GM23338 (cell line): ENCODE data around the gene VPS54. TPM values are rescaled to one million over a fixed set of nuclear protein-coding genes. Genes with fewer than 3 reads are reported as not detected.
A peak's percentile ranks its signal among the peaks of the same experiment; 100 is the strongest.

Experiments used
- ATAC-seq: fragments of 200-7000 bp; cut with Tn5 transposase; 3 replicates; pipeline ENCODE4 v1.9.1; 2020
- DNase-seq: peaks from one replicate; pipeline ENCODE4 v3.0.0-alpha.2; 2015; ENCODE audit warnings: low spot score
- H2AFZ ChIP-seq: fragments of 200-600 bp; sonication (generic); 2 replicates; pipeline ENCODE4 v1.8.0; 2016; ENCODE audit warnings: antibody characterized with exemption, mild to moderate bottlenecking, moderate library complexity
- H3F3A ChIP-seq: fragments of 200-600 bp; sonication (generic); replicated peaks from 2 replicates; pipeline ENCODE4 v1.8.0; 2017; ENCODE audit warnings: antibody characterized with exemption, mixed run types, low read depth
- H3K27ac ChIP-seq: fragments of 200-600 bp; sonication (generic); 2 replicates; pipeline ENCODE4 v1.6.1; 2016; ENCODE audit warnings: low read depth
- H3K27me3 ChIP-seq: fragments of 200-600 bp; sonication (generic); 2 replicates; pipeline ENCODE4 v1.8.0; 2016; ENCODE audit warnings: mild to moderate bottlenecking, mixed run types, moderate library complexity; ENCODE audit not compliant: insufficient read depth
- H3K36me3 ChIP-seq: fragments of 200-600 bp; sonication (generic); 2 replicates; pipeline ENCODE4 v1.8.0; 2016; ENCODE audit warnings: mild to moderate bottlenecking; ENCODE audit not compliant: insufficient read depth
- H3K4me1 ChIP-seq: fragments of 200-600 bp; sonication (generic); 2 replicates; pipeline ENCODE4 v1.8.0; 2016; ENCODE audit warnings: mild to moderate bottlenecking, moderate library complexity; ENCODE audit not compliant: insufficient read depth
- H3K4me2 ChIP-seq: fragments of 200-600 bp; sonication (generic); 2 replicates; pipeline ENCODE4 v1.7.1; 2017; ENCODE audit warnings: mixed run types
- H3K4me3 ChIP-seq: fragments of 200-600 bp; sonication (generic); 2 replicates; pipeline ENCODE4 v1.6.1; 2016; ENCODE audit warnings: mixed run types
- H3K79me2 ChIP-seq: fragments of 200-600 bp; sonication (generic); replicated peaks from 2 replicates; pipeline ENCODE4 v1.8.0; 2017; ENCODE audit warnings: mild to moderate bottlenecking; ENCODE audit not compliant: insufficient read depth
- H3K9me2 ChIP-seq: fragments of 200-600 bp; sonication (generic); 2 replicates; pipeline ENCODE4 v1.8.0; 2017; ENCODE audit not compliant: insufficient read depth
- H4K20me1 ChIP-seq: fragments of 200-600 bp; sonication (generic); replicated peaks from 2 replicates; pipeline ENCODE4 v1.8.0; 2017; ENCODE audit warnings: mild to moderate bottlenecking; ENCODE audit not compliant: insufficient read depth
- H3K27ac Mint-ChIP-seq: 2 replicates; pipeline ENCODE4 v1.8.0; 2020; ENCODE audit warnings: inconsistent platforms, mild to moderate bottlenecking, moderate library complexity, mixed read lengths
- H3K27me3 Mint-ChIP-seq: 3 replicates; pipeline ENCODE4 v1.8.0; 2022; ENCODE audit warnings: low read depth, mild to moderate bottlenecking, moderate library complexity, mixed read lengths, inconsistent platforms; ENCODE audit not compliant: insufficient read depth, poor library complexity
- H3K36me3 Mint-ChIP-seq: 3 replicates; pipeline ENCODE4 v1.8.0; 2021; ENCODE audit warnings: low read depth, mild to moderate bottlenecking, inconsistent platforms, moderate library complexity, mixed read lengths
- H3K4me1 Mint-ChIP-seq: 3 replicates; pipeline ENCODE4 v1.8.0; 2020; ENCODE audit warnings: mild to moderate bottlenecking, inconsistent platforms, mixed read lengths
- H3K4me3 Mint-ChIP-seq: 3 replicates; pipeline ENCODE4 v1.8.0; 2021; ENCODE audit warnings: moderate library complexity, mild to moderate bottlenecking, inconsistent platforms, mixed read lengths
- H3K9me3 Mint-ChIP-seq: 3 replicates; pipeline ENCODE4 v1.8.0; 2020; ENCODE audit warnings: moderate library complexity, mild to moderate bottlenecking, inconsistent platforms, mixed read lengths
- CREB1 ChIP-seq: fragments of 250-450 bp; sonication (Bioruptor Pico); IDR thresholded peaks from 2 replicates; pipeline ENCODE4 v1.5.0; 2020; ENCODE audit warnings: low read depth, mild to moderate bottlenecking, moderate library complexity
- CTCF ChIP-seq, 2 experiments: fragments of 200-600 bp in 1 of 2; sonication (generic) in 1 of 2; conservative IDR thresholded peaks; 2 replicates each; pipeline versions ENCODE4 v1.5.1 to v1.6.1; 2016 to 2017; ENCODE audit warnings: antibody characterized with exemption in 2 of 2, low read depth in 2 of 2, mild to moderate bottlenecking in 2 of 2, moderate library complexity in 1 of 2
- ETS1 ChIP-seq: IDR thresholded peaks from 2 replicates; pipeline ENCODE4 v1.6.1; 2016; ENCODE audit warnings: antibody characterized with exemption
- EZH2phosphoT487 ChIP-seq: fragments of 200-600 bp; sonication (generic); IDR thresholded peaks from one replicate; pipeline ENCODE4 v1.8.1; 2018; ENCODE audit warnings: antibody characterized with exemption; ENCODE audit not compliant: unreplicated experiment
- NANOG ChIP-seq: IDR thresholded peaks from 2 replicates; pipeline ENCODE4 v1.6.1; 2016; ENCODE audit warnings: antibody characterized with exemption, borderline replicate concordance
- POLR2AphosphoS5 ChIP-seq: IDR thresholded peaks from 2 replicates; pipeline ENCODE4 v1.6.1; 2016; ENCODE audit warnings: antibody characterized with exemption, low read depth
- STAT1 ChIP-seq: IDR thresholded peaks from one replicate; pipeline ENCODE4 v1.6.1; 2016; ENCODE audit warnings: antibody characterized with exemption; ENCODE audit not compliant: unreplicated experiment
- ZNF462 ChIP-seq: fragments of 250-450 bp; sonication (Bioruptor Pico); IDR thresholded peaks from 2 replicates; pipeline ENCODE4 v1.5.0; 2020; ENCODE audit warnings: mild to moderate bottlenecking, moderate library complexity
- polyA plus RNA-seq: library from polyadenylated mRNA; unstranded; fragments of >200 nt; fragmentation: Nextera tagmentation; extraction: Ambion mirVana; gene quantifications from 2 replicates; pipeline ENCODE4 v1.2.1, GENCODE V29; 2016
- total RNA-seq: library from RNA; depleted of rRNA; stranded (reverse); fragments of >200 nt; shearing (Covaris generic); gene quantifications from 2 replicates; pipeline ENCODE4 v1.2.3, GENCODE V29; 2014

The VPS54 gene
- total and polyA plus RNA-seq, 2 experiments from 2014 or later, result 6.6 to 17.0 TPM

DNA sequence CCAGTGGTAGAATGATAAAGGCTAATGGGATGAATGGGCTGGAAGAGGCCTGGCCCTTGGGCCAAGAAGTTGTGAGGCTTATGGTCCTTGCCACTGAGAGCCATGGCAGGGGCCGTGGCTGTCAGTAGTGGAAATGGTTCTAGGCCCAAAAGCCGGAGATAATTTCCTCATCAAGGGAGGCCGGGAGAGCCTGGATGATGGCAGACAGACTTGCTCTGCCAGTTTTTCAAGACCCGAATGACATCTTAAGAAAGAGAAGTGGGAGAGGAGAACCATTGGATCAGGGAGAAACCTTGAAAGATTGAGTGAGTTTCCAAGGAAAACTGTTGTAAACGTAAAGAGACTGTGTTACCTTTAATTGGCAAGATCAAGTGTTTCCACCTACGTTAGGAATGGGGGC, 46.3 kb upstream of the VPS54 start (continued):
- no peak for TF ChIP-seq ZNF462 (CRISPR knock-in tag)
- TF ChIP-seq POLR2AphosphoS5, result no peak
- TF ChIP-seq EZH2phosphoT487, result no peak
- TF ChIP-seq NANOG, result no peak

DNA sequence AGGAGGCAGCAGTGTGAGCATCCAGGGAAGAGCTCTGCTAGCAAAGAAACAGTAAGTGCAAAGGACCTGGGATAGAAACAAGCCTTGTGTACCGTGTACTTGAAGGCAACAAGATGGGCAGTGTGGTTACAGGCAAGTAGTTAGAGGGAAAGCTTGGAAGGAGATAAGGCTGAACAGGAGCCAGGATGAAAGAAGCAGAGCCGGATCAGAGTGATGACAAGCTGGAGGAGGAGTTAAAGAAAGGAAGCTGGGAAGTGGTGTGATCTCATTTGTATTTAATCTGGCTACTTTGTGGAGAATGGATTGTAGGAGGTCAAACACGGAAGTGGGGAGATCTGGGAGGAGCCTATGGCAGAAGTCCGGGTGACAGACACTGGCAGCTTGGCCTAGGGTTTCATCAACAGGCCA, 44.7 kb upstream of the VPS54 start:
- ATAC-seq (peak; percentile 51), DNase-seq (peak; percentile 67)
- no peaks in the 10 kb centered on the region for H3K9me3 Mint-ChIP-seq
- Histone ChIP-seq H3K79me2 (no peaks in the 10 kb centered on the region), H3F3A (peaks cover 8% of the 10 kb centered on the region; the same call in 1 of the 2 replicates), H3K4me2 (peak overlapping the region; percentile 16; the same call in 1 of the 2 replicates), H3K4me1 (peaks cover 35% of the 10 kb centered on the region), H3K36me3 (no peaks in the 10 kb centered on the region), H3K4me3 (no peak overlapping the region), H2AFZ (peak overlapping the region; percentile 57; the same call in 1 of the 2 replicates), H3K27ac (peak overlapping the region; percentile 82), H3K9me2 (no peaks in the 10 kb centered on the region), H4K20me1 (no peaks in the 10 kb centered on the region), H3K27me3 (no peaks in the 10 kb centered on the region)
- no peaks in the 10 kb centered on the region for H3K36me3 Mint-ChIP-seq
- no peak overlapping the region; the same call in 1 of the 2 replicates for H3K27ac Mint-ChIP-seq
- H3K27me3 Mint-ChIP-seq, result peaks cover 6% of the 10 kb centered on the region
- H3K4me3 Mint-ChIP-seq, result no peak overlapping the region; the same call in 2 of the 3 replicates
- peaks cover 35% of the 10 kb centered on the region for H3K4me1 Mint-ChIP-seq
- TF ChIP-seq ETS1 (no peak), CREB1 (CRISPR knock-in tag) (no peak), STAT1 (no peak), EZH2phosphoT487 (no peak), CTCF (conservative IDR thresholded peaks at IDR 0.05; ENCODE audit: low read depth in 2 of 2) (no peak)
